Measurements from ENCODE around the gene ITPKB.

ITPKB gene

DNA sequence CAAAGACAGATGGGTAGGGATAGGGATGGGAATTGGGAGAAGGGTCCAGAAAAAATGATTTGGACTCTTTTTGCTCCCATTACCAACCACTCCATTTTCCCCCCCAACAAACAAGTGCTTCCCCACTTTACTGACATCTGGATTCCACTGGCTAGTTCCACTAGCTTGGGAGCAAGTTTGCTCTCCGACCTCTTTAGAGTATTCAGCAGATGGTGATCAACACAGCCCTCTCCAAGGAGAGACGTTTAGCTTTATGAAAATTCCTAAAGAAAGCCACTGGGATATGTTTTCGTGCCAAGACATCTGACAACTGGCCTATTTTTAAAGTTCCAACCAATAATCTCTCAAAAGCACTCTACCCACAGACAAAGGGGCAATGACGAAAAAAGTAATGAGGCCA lies 50.3 kb downstream of the ITPKB start:
- Histone ChIP-seq H3K9me3 (no peaks in the 10 kb centered on the region), H3K27me3 (no peaks in the 10 kb centered on the region), H3K4me3 (ENCODE audit: low read depth, low read length) (no peak overlapping the region), H3K36me3 (no peaks in the 10 kb centered on the region), H3K4me1 (peaks cover 24% of the 10 kb centered on the region)
- TF ChIP-seq, protein P1, sequence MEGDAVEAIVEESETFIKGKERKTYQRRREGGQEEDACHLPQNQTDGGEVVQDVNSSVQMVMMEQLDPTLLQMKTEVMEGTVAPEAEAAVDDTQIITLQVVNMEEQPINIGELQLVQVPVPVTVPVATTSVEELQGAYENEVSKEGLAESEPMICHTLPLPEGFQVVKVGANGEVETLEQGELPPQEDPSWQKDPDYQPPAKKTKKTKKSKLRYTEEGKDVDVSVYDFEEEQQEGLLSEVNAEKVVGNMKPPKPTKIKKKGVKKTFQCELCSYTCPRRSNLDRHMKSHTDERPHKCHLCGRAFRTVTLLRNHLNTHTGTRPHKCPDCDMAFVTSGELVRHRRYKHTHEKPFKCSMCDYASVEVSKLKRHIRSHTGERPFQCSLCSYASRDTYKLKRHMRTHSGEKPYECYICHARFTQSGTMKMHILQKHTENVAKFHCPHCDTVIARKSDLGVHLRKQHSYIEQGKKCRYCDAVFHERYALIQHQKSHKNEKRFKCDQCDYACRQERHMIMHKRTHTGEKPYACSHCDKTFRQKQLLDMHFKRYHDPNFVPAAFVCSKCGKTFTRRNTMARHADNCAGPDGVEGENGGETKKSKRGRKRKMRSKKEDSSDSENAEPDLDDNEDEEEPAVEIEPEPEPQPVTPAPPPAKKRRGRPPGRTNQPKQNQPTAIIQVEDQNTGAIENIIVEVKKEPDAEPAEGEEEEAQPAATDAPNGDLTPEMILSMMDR (IDR thresholded peaks at IDR 0.05; ENCODE audit: low read depth, low read length): no peak
- no peak for DNase-seq

DNA sequence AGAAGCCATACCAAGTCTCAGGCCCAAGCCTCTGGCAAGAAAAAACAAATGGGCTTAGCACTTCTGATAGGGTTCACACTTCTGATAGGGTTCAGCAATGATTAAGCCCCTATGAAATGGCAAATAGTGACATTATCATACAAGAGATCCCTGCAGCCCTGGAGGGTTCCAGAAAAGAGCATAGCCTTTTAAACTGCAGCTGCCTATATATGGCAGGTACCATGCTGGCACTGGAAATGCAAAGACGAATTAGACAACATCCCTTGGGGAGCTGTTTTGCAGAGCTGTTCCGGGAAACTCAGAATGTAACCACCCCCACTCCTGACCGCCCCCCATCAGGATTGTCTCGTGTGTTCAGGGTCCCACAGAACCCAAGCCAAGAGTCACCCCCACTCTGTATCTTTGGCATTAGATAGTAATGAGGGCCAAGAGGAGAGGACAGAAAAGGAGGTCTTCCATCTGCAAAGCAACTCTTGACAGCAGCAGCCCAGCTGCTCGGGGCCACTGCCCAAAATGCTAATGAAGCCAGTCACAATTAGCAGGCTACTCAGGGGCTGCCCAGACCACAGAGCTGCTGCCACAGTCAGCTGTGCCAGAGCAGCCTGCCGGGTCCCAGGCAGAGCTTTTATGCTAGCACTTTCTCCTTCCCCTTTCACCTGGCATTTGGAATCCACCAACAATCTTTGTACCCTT lies 50.9 kb downstream of the ITPKB start:
- no peak overlapping the region for H3K4me3 ChIP-seq (ENCODE audit: low read depth, low read length)
- TF ChIP-seq, protein P1 (IDR thresholded peaks at IDR 0.05; ENCODE audit: low read depth, low read length): no peak
- no peaks in the 10 kb centered on the region for H3K36me3 ChIP-seq
- no peaks in the 10 kb centered on the region for H3K27me3 ChIP-seq
- no peak for DNase-seq
- no peaks in the 10 kb centered on the region for H3K9me3 ChIP-seq
- H3K4me1 ChIP-seq: peaks cover 24% of the 10 kb centered on the region

DNA sequence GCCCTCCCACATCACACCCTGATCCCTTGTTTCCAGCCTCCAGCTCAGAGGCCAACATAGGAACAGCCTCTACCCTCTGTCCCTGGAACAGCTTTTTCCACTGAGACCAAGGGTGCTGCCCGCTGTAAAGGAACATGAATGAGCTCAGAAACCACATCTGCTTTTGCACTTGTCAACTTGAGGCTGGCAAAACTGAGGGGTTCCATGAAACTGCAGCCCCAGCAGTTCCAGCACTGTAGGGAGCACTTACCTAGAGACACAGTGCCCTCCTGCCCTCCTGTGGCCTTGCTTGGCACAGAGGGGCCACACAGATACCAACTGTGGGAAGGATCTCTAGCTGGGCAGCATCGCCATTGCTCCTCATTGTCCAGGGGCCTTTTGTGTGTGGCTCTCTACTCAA lies 51.7 kb downstream of the ITPKB start:
- Histone ChIP-seq H3K4me3 (ENCODE audit: low read depth, low read length) (no peak overlapping the region), H3K27me3 (no peaks in the 10 kb centered on the region), H3K4me1 (peaks cover 24% of the 10 kb centered on the region), H3K9me3 (no peaks in the 10 kb centered on the region), H3K36me3 (no peaks in the 10 kb centered on the region)
- TF ChIP-seq, protein P1 (IDR thresholded peaks at IDR 0.05; ENCODE audit: low read depth, low read length): no peak
- DNase-seq: no peak

DNA sequence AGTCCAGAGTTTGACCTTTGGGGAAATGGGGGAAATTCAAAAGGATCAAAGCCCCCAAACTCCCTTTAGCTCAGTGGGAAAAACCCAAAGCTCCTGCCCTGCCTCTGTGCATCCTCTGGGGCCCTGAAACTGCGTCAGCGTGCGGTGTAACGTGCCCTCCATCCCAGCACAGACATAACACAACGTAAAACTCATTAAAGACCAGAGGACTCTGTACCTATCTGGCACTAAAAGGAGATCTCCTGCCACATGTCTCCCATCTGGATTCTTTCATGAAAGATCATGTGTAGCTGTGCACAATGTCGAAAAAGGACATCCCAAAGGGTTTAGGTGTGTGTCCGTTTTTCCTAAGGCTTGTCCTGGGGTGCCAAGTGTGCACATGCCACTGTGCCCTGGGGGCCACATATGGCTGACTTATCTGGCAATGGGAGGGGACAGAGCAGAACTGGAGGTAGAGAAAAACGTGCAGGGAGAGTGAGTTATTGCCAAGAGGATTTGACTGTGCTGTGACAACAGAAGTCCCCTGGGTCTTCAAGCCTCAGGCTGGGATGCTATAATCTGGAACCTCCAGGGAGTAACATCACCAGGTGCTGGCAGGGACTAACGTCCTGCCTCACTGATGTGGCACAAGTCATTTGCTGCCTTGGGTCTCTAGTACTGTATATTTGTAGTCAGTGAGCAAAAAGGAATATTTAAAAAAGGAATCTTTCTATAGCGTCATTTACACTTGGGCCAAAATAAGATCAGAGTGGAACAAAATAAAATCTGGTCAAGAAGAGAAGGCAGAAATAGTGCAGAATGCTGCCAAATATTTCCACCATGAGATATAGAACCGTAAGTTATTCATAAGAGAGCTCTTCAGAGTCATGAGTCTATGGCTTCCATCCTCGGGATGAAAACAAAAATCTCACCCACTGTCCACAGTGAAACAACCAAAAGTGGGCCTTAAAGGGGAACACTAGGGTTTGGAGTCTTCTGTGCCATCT lies 52.3 kb downstream of the ITPKB start:
- peak; percentile 86 for DNase-seq
- H3K36me3 ChIP-seq: no peaks in the 10 kb centered on the region
- H3K4me1 ChIP-seq: peaks cover 24% of the 10 kb centered on the region
- no peaks in the 10 kb centered on the region for H3K9me3 ChIP-seq
- no peaks in the 10 kb centered on the region for H3K27me3 ChIP-seq
- H3K4me3 ChIP-seq (ENCODE audit: low read depth, low read length): no peak overlapping the region; the same call in 1 of the 2 replicates
- TF ChIP-seq, protein P1 (IDR thresholded peaks at IDR 0.05; ENCODE audit: low read depth, low read length): no peak

DNA sequence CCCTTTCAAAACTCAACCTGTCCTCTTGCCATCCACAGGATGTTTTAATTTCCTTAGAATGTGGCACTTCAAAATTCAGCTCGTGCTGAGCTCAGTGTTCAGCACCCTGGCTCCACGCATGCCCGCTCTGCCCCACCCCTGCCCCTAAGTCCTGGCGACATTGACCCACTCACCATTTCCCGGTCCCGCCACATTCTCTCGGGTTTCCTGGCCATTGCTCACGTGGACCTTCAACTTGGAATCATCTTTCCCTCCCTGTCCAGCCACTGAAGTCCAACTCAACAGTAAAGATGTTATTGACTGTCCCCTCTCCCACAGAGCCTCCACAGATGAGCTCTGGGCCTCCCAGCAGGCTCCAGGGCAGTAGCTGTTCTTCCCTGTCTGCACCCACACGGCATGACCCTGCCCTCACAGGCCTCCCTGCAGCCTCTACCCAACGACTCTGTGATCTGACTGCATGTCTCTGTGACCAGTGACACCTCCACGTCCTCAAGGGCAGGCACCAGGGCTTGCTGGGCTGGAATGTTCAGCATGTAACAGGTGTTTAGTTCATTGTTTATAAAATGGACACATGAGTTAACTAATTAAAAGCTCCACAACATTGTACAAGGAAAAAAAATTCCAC lies 53.8 kb downstream of the ITPKB start:
- Histone ChIP-seq H3K4me1 (peaks cover 22% of the 10 kb centered on the region), H3K9me3 (no peaks in the 10 kb centered on the region), H3K36me3 (no peaks in the 10 kb centered on the region), H3K4me3 (ENCODE audit: low read depth, low read length) (no peak overlapping the region), H3K27me3 (no peaks in the 10 kb centered on the region)
- TF ChIP-seq, protein P1 (IDR thresholded peaks at IDR 0.05; ENCODE audit: low read depth, low read length): no peak
- DNase-seq: no peak

Data from BE2C (cell line).